NCI-H1694 (cell line): ENCODE data around the gene STYXL1.
"Not testable (repeated sequence)": the region's sequence is repeated elsewhere in the genome, so short reads cannot be mapped to it uniquely, and the experiment has no call there.

ENCODE experiments used
- DNase-seq: peaks from one replicate; lab custom pipeline; 2025; lab: John Stamatoyannopoulos, UW

The STYXL1 gene

DNA sequence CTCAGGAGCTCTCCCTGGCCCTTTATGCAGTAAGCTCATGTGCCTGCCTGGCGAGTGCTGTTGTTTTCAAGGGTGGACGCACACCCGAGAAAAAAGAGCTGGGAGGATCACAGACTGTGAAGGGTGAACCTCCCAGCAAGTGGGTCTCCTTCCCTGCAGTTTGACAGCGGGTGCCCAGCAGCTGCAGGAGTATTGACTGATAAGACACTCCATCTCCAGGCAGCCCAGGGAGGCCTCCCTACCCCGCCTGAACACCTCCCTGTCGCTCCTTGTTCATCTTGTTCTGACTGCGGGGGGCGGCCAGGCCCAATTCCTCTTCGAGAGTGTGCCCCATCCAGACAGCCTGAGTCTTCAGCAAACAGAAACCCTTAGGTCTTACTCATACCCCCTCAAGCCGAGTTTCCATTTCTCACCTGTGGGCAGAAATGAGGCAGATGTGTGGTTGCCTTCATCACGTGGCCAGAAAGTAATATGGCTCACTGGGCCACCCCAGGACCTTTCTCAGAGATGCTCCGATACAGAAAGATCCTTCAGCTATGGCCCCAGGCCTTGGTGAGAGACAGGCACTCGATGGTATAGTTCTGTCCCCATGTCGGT, 17.3 kb upstream of the STYXL1 start:
- DNase-seq: no peak

- DNase-seq: no peak
Measured at GRCh38 chr7:76064208-76064970, 16.6 kb upstream of the STYXL1 start.

DNA sequence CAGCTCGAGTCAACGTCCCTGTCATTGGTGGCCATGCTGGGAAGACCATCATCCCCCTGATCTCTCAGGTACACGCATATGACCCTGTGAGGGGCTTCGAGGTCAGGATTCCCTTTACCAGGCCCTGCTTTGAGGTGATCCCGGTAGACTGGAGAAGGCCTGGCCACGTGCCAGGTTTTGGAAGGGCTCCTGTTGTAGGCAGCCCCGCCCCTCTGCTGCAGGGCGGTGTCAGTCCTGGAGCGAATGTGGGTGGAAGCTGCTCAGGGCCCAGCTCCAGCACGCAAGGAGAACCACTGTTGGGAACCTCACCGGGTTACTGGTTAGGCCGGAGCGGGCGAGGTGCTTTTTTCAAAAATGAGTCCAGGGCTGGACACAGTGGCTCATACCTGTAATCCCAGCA, 15.7 kb upstream of the STYXL1 start:
- DNase-seq: no peak

GRCh38 chr7:76063114-76063513, 15.3 kb upstream of the STYXL1 start:
- no peak for DNase-seq

DNA sequence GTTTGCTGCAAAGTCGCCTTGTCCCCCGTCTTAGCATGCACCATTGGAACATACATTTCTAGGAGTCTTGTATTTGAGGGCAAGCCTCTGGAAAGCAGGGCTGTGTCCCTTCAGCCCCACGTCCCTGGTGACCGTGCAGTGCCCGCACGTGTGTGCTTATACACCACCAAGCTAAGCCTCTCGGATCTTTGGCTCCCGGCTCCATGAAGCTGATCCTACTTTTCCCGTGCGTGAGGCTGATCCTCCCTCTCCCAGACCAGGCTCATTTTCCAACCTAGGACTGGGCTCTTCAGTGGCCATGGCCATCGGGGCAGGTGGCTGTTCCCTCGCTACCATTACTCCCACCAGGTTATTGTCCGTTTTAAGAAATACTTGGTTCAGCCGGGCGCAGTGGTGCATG, 14.5 kb upstream of the STYXL1 start:
- no peak for DNase-seq

GRCh38 chr7:76060842-76061241, 13.0 kb upstream of the STYXL1 start:
- DNase-seq: no peak

DNA sequence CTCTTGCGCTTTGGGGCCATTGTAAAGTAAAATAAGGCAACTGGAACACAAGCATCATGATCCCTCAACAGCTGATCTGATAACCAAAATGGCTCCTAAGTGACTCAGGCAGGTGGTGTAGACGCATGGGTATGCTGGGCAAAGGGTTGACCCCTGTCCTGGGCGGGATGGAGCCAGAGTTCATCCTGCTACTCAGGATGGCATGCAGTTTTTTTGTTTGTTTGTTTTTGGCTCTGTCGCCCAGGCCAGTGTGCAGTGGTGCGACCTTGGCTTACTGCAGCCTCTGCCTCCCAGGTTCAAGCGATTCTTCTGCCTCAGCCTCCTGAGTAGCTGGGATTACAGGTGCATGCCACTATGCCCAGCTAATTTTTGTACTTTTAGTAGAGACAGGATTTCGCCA, 10.9 kb upstream of the STYXL1 start:
- not testable (repeated sequence) for DNase-seq

GRCh38 chr7:76057813-76058145, 10.0 kb upstream of the STYXL1 start:
- peak; percentile 69 for DNase-seq

DNA sequence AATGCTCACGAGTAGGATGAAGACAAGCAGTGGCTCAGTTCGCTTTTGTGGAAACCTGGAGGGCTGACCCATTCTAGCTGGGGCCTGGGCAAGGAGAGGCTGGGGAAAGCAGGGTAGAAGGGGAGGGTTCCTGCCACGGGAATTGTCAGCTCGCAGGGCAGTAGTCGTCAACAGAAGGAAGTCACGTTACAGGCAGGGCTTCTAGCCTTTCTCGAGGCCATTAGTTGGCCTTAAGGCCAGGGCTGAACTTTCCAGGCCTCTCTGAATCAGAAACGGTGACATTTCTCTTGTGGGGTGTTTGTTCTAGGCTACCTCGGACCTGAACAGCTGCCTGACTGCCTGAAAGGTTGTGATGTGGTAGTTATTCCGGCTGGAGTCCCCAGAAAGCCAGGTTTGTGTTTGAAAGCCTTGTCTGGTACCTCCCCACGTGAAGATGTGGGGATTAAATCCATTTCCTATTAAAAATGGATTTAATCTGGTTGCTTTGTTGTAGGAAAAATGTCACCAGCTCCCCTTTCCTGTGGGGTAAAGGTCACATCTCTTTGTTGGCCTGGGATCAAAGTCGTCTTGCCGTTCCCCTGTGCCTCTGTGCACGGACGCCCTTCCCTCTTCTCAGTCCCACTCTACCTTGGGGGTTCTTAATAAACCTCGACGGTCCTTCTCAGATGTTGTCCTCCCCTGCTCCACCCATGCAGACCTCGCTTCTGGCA, 9.5 kb upstream of the STYXL1 start:
- DNase-seq: no peak

DNA sequence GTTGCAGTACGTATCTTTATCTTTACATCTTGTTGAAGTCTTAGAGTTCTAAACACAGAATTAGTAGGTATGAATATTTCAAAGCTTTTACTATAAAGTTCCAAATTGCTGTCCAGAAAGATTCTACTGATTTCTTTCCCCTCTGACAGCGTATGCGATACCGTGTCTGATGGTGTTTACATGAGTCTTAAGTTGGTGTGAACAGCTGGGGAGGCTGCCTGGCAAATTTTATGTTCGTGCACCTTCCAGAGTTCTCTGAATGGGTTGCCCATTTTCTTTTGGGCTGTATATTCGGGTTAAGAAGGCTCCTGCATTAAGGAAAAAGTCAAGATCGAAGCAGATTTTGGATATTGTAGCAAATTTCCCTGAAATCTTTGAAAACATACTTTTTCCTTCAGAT, 8.4 kb upstream of the STYXL1 start:
- DNase-seq: no peak

- DNase-seq: no peak
Measured at GRCh38 chr7:76054123-76055120, 6.6 kb upstream of the STYXL1 start.

GRCh38 chr7:76053461-76053860, 5.7 kb upstream of the STYXL1 start:
- no peak for DNase-seq

DNA sequence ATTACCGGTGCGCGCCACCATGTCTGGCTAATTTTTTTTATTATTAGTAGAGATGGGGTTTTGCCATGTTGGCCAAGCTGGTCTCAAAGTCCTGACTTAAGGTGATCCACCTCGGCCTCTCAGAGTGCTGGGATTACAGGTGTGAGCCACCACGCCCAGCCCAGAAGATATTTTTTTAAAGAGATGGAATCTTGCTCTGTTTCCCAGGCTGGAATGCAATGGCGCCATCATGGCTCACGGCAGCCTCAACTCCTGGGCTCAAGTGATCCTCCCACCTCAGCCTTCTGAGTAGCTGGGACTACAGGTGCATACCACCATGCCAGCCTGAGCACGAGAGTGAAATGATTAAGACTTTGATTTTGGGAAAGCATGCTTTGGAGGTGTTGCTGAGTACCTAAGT, 4.9 kb upstream of the STYXL1 start:
- DNase-seq: not testable (repeated sequence)

GRCh38 chr7:76051840-76052239, 4.0 kb upstream of the STYXL1 start:
- DNase-seq: no peak

DNA sequence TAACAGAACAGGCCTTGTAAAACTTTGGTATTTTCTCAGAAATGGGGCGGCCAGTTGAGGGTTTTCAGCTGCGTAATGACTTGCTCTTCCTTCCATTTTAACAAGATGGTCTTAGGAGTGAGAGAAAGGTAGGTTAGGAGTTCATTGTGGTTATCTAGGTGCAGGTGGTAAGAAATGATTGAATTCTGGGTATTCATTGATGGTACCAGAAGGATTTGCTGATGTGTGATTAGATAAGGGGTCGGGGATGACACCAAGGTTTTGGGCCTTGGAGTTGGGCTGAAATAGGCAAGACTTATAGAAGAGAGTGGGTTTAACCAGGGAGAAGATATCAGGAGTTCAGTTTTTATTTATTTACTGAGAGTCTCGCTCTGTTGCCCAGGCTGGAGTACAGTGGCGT, 2.7 kb upstream of the STYXL1 start:
- no peak for DNase-seq

- no peak for DNase-seq
Measured at GRCh38 chr7:76049295-76049694, 1.5 kb upstream of the STYXL1 start.

GRCh38 chr7:76048668-76048988, 828 bp upstream of the STYXL1 start:
- DNase-seq: peak; percentile 16

GRCh38 chr7:76047305-76047810, 442 bp downstream of the STYXL1 start:
- DNase-seq: no peak

DNA sequence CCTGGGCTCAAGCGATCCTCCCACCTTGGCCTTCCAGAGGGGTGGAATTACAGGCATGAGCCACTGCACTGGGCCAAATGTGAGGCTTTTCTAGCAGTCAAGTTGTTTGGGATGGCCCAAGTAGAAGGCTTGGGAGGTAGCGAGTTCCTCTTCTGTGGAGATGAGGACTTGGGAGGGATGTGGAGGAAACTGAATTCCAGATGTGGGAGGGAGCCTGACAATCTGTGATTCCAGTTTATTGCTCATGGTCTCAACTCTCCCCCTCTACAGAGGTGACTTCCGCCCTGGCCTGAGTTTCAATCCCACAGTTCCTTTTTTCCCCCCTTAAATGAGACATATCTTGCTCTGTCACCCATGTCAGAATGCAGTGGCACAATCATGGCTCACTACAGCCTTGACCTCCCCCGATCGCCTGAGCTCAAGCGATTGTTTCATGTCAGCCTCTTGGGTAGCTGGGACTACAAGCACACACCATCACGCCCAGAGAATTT, 3.4 kb downstream of the STYXL1 start:
- no peak for DNase-seq

GRCh38 chr7:76040126-76040525, 7.7 kb downstream of the STYXL1 start:
- no peak for DNase-seq

- DNase-seq: no peak
Measured at GRCh38 chr7:76037310-76037709, 10.5 kb downstream of the STYXL1 start.

GRCh38 chr7:76031964-76032363, 15.8 kb downstream of the STYXL1 start:
- DNase-seq: no peak
